Measurements from ENCODE around the gene PHAX.
A peak's percentile ranks its signal among the peaks of the same experiment; 100 is the strongest.

- TF ChIP-seq CTCF (IDR thresholded peaks at IDR 0.05), result peak; percentile 19 to 74 (median 48)
- TF ChIP-seq POLR2A (IDR thresholded peaks at IDR 0.05), result peak; percentile 51 to 68
- TF ChIP-seq EP300 (IDR thresholded peaks at IDR 0.05), result peak in 1 of 2 donors; percentile 83
Measured at GRCh38 chr5:126594748-126595485, 5.8 kb upstream of the PHAX start, which contains the start of gene ALDH7A1.
